ENCODE measurements around the gene DGKZ. TPM values are rescaled to one million over a fixed set of nuclear protein-coding genes. Genes with fewer than 3 reads are reported as not detected.

DGKZ gene
- polyA plus RNA-seq, 2 of the 4 experiments (the other 2 are of a cell fraction) = 12.8 to 28.4 TPM

- Histone ChIP-seq H3K4me3 (no peak overlapping the region), H3K4me2 (no peak overlapping the region), H3K27ac (no peak overlapping the region), H3K4me1 (no peaks in the 10 kb centered on the region), H3K9me3 (no peaks in the 10 kb centered on the region)
- ATAC-seq = no peak
- CTCF ChIA-PET = interaction anchor here (1.1 kb wide), 1 partner anchor 187 kb away, joined by 3 read pairs; no protein-coding TSS in a partner anchor
- 90% methylated on average over 4 of the region's 4 CpGs for WGBS (ENCODE audit: missing lambda C conversion rate)
- POLR2A ChIA-PET = no interaction called here
- FAIRE-seq = no peak
- DNase-seq (ENCODE audit: low read depth in 1 of 2, low spot score in 1 of 2) = no peak
- TF ChIP-seq BCL3 (IDR thresholded peaks at IDR 0.05) (no peak), SMC3 (IDR thresholded peaks at IDR 0.05) (no peak), E2F6 (IDR thresholded peaks at IDR 0.05; ENCODE audit: borderline replicate concordance, low read depth) (no peak), ATOH8 (CRISPR knock-in tag; IDR thresholded peaks at IDR 0.05; ENCODE audit: low read depth) (no peak), RAD21 (conservative IDR thresholded peaks at IDR 0.05 in 1 of 2, IDR thresholded peaks at IDR 0.05 in 1 of 2) (no peak), MYC (IDR thresholded peaks at IDR 0.05; ENCODE audit: borderline replicate concordance, low read length) (no peak), CBX2 (IDR thresholded peaks at IDR 0.05; ENCODE audit: borderline replicate concordance, low read depth) (no peak), FOSB (CRISPR knock-in tag; IDR thresholded peaks at IDR 0.05) (no peak), NFE2L2 (conservative IDR thresholded peaks at IDR 0.05; ENCODE audit: low read length) (no peak), ZNF302 (CRISPR knock-in tag; IDR thresholded peaks at IDR 0.05) (no peak), HEYL (CRISPR knock-in tag; IDR thresholded peaks at IDR 0.05) (no peak)
Observed at GRCh38 chr11:46426233-46426991, 79.1 kb downstream of the DGKZ start.

- DNase-seq (ENCODE audit: low read depth in 1 of 2, low spot score in 1 of 2) (peak in 1 of 2 experiments; percentile 16), ATAC-seq (no peak), FAIRE-seq (no peak)
- Histone ChIP-seq H3K4me2 (no peak overlapping the region), H3K4me1 (no peaks in the 10 kb centered on the region), H3K27ac (no peak overlapping the region), H3K9me3 (no peaks in the 10 kb centered on the region), H3K4me3 (no peak overlapping the region)
- CTCF ChIA-PET = no interaction called here
- WGBS (ENCODE audit: missing lambda C conversion rate) = 89% methylated on average over 9 of the region's 9 CpGs
- TF ChIP-seq MAFK (IDR thresholded peaks at IDR 0.05; ENCODE audit: partially characterized antibody) = peak; percentile 61
- TF ChIP-seq POLR2AphosphoS2 (conservative IDR thresholded peaks at IDR 0.05; ENCODE audit: low read length) = no peak
- no peak for TF ChIP-seq RNF2 (IDR thresholded peaks at IDR 0.05; ENCODE audit: borderline replicate concordance, low read depth)
- TF ChIP-seq CBX8 (IDR thresholded peaks at IDR 0.05) = no peak
- POLR2A ChIA-PET = no interaction called here
Observed at GRCh38 chr11:46427364-46427763, 80.1 kb downstream of the DGKZ start.

- Histone ChIP-seq H3K4me1 (no peaks in the 10 kb centered on the region), H3K4me2 (no peak overlapping the region), H3K27ac (no peak overlapping the region), H3K4me3 (no peak overlapping the region), H3K9me3 (no peaks in the 10 kb centered on the region)
- ChIA-PET POLR2A (no interaction called here), CTCF (interaction anchor here (1.0 kb wide), 1 partner anchor 20 kb away, joined by 3 read pairs; no protein-coding TSS in a partner anchor)
- TF ChIP-seq PHF8 (IDR thresholded peaks at IDR 0.05; ENCODE audit: borderline replicate concordance, low read depth) (no peak), FOXS1 (CRISPR knock-in tag; IDR thresholded peaks at IDR 0.05) (no peak), RARB (CRISPR knock-in tag; IDR thresholded peaks at IDR 0.05) (no peak), HEYL (CRISPR knock-in tag; IDR thresholded peaks at IDR 0.05) (no peak), RNF2 (IDR thresholded peaks at IDR 0.05; ENCODE audit: borderline replicate concordance, low read depth) (no peak), NR3C1 (IDR thresholded peaks at IDR 0.05) (no peak), MYC (IDR thresholded peaks at IDR 0.05; ENCODE audit: borderline replicate concordance, low read length) (no peak), POLR2A (IDR thresholded peaks at IDR 0.05; ENCODE audit: low read length) (no peak), BHLHE40 (IDR thresholded peaks at IDR 0.05; ENCODE audit: low read depth, low read length) (no peak), JUN (IDR thresholded peaks at IDR 0.05) (no peak), KDM5A (IDR thresholded peaks at IDR 0.05) (no peak), HOXA7 (CRISPR knock-in tag; IDR thresholded peaks at IDR 0.05) (no peak), MAZ (IDR thresholded peaks at IDR 0.05; ENCODE audit: borderline replicate concordance, low read depth, low read length) (no peak)
- WGBS (ENCODE audit: missing lambda C conversion rate) = 90% methylated on average over 3 of the region's 3 CpGs
- no peak for DNase-seq (ENCODE audit: low read depth in 1 of 2, low spot score in 1 of 2)
- ATAC-seq = no peak
- no peak for FAIRE-seq
Observed at GRCh38 chr11:46429717-46430116, 82.5 kb downstream of the DGKZ start.
